A673 (cell line): ENCODE results near the gene DDX20. TPM values are rescaled to one million over a fixed set of nuclear protein-coding genes. Genes with fewer than 3 reads are reported as not detected.

Experiments used
- BruUV-seq: library from RNA; stranded (reverse); fragments of 400-500 nt; replicated peaks from 2 replicates; lab custom pipeline; 2021; lab: Mats Ljungman, UMichigan
- CTCF ChIA-PET: fragments of 300-600 bp; sonication (Branson Sonifier 250); formaldehyde crosslinking; loops from one replicate; lab custom pipeline; 2022; ENCODE audit warnings: antibody characterized with exemption; lab: Charles Lee
- POLR2A ChIA-PET: fragments of 300-600 bp; sonication (Branson Sonifier 250); formaldehyde crosslinking; loops from one replicate; lab custom pipeline; 2022; ENCODE audit warnings: antibody characterized with exemption; ENCODE audit not compliant: low non-redundant PET; lab: Charles Lee
- DNase-seq: peaks from one replicate; pipeline ENCODE4 v3.0.0-alpha.2; 2015; ENCODE audit warnings: low spot score
- H3K27ac ChIP-seq: fragments of 200-600 bp; sonication (generic); 2 replicates; pipeline ENCODE4 v1.5.1; 2016; ENCODE audit warnings: mixed run types, low read depth, mild to moderate bottlenecking, mixed read lengths, antibody characterized with exemption, low read length; ENCODE audit not compliant: poor library complexity, severe bottlenecking
- H3K27me3 ChIP-seq: fragments of 200-600 bp; sonication (generic); replicated peaks from 2 replicates; pipeline ENCODE4 v1.6.1; 2017; ENCODE audit warnings: mixed run types, low read depth, mild to moderate bottlenecking, mixed read lengths, antibody characterized with exemption, low read length; ENCODE audit not compliant: insufficient read depth, poor library complexity
- H3K36me3 ChIP-seq: fragments of 200-600 bp; sonication (generic); 2 replicates; pipeline ENCODE4 v1.6.1; 2016; ENCODE audit warnings: mixed run types, mild to moderate bottlenecking, mixed read lengths, antibody characterized with exemption, low read length; ENCODE audit not compliant: insufficient read depth, poor library complexity, severe bottlenecking
- H3K4me1 ChIP-seq: fragments of 200-600 bp; sonication (generic); 2 replicates; pipeline ENCODE4 v1.6.1; 2017; ENCODE audit warnings: mixed run types, mild to moderate bottlenecking, mixed read lengths, antibody characterized with exemption, low read length; ENCODE audit not compliant: insufficient read depth, poor library complexity, severe bottlenecking
- H3K4me3 ChIP-seq: fragments of 200-600 bp; sonication (generic); 2 replicates; pipeline ENCODE4 v1.5.1; 2016; ENCODE audit warnings: low read depth, mixed run types, mild to moderate bottlenecking, mixed read lengths, low read length; ENCODE audit not compliant: poor library complexity, severe bottlenecking
- H3K9me3 ChIP-seq: fragments of 200-600 bp; sonication (generic); 2 replicates; pipeline ENCODE4 v1.6.1; 2016; ENCODE audit warnings: mixed run types, low read depth, mild to moderate bottlenecking, mixed read lengths, antibody characterized with exemption, low read length; ENCODE audit not compliant: poor library complexity, severe bottlenecking
- EZH2 ChIP-seq: fragments of 200-600 bp; sonication (generic); IDR thresholded peaks from 2 replicates; pipeline ENCODE4 v1.6.1; 2017; ENCODE audit warnings: borderline replicate concordance, low read depth, mild to moderate bottlenecking, mixed read lengths, antibody characterized with exemption, low read length; ENCODE audit not compliant: poor library complexity, severe bottlenecking
- intact Hi-C: fragments of 100-400 bp; cut with micrococcal nuclease; formaldehyde crosslinking; loops from one replicate; pipeline ENCODE4 v1.10.0; 2022; ENCODE audit not compliant: unreplicated experiment
- total RNA-seq: library from RNA; stranded (reverse); gene quantifications from 2 replicates; pipeline ENCODE4 v1.2.3, GENCODE V29; 2021
- TF ChIP-seq, protein P1 (sequence below): fragments of 300-800, 200-600 bp; sonication (generic); conservative IDR thresholded peaks from 2 replicates; pipeline ENCODE4 v1.5.1; 2017; ENCODE audit warnings: low read depth, mild to moderate bottlenecking, antibody characterized with exemption, low read length, moderate library complexity, mixed read lengths

DDX20 gene
- total RNA-seq, 1 experiment from 2014 or later: 26.1 TPM

GRCh38 chr1:111762332-111762731 lies 6.6 kb downstream of the DDX20 start:
- Histone ChIP-seq H3K36me3 (peaks cover 89% of the 10 kb centered on the region), H3K27me3 (no peaks in the 10 kb centered on the region), H3K4me3 (no peak overlapping the region), H3K4me1 (no peaks in the 10 kb centered on the region), H3K27ac (no peak overlapping the region), H3K9me3 (no peaks in the 10 kb centered on the region)
- ChIA-PET POLR2A (no interaction called here), CTCF (no interaction called here)
- intact Hi-C loops: no loop called here
- TF ChIP-seq EZH2: no peak
- TF ChIP-seq, protein P1, sequence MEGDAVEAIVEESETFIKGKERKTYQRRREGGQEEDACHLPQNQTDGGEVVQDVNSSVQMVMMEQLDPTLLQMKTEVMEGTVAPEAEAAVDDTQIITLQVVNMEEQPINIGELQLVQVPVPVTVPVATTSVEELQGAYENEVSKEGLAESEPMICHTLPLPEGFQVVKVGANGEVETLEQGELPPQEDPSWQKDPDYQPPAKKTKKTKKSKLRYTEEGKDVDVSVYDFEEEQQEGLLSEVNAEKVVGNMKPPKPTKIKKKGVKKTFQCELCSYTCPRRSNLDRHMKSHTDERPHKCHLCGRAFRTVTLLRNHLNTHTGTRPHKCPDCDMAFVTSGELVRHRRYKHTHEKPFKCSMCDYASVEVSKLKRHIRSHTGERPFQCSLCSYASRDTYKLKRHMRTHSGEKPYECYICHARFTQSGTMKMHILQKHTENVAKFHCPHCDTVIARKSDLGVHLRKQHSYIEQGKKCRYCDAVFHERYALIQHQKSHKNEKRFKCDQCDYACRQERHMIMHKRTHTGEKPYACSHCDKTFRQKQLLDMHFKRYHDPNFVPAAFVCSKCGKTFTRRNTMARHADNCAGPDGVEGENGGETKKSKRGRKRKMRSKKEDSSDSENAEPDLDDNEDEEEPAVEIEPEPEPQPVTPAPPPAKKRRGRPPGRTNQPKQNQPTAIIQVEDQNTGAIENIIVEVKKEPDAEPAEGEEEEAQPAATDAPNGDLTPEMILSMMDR: no peak
- no TSS peak for BruUV-seq
- DNase-seq: no peak

GRCh38 chr1:111768023-111768422 lies 12.3 kb downstream of the DDX20 start:
- Histone ChIP-seq H3K9me3 (no peaks in the 10 kb centered on the region), H3K4me3 (no peak overlapping the region), H3K27ac (no peak overlapping the region), H3K36me3 (peaks cover 62% of the 10 kb centered on the region), H3K4me1 (no peaks in the 10 kb centered on the region), H3K27me3 (no peaks in the 10 kb centered on the region)
- TF ChIP-seq EZH2: no peak
- no peak for DNase-seq
- intact Hi-C loops: loop anchor here (2.0 kb wide), 2 partner anchors 53 to 259 kb away; no protein-coding TSS in a partner anchor
- ChIA-PET CTCF (interaction anchor here (0.7 kb wide), 1 partner anchor 13 kb away, joined by 3 read pairs; no protein-coding TSS in a partner anchor), POLR2A (interaction anchor here (0.6 kb wide), 1 partner anchor 599 kb away, joined by 3 read pairs; no protein-coding TSS in a partner anchor)
- BruUV-seq: no TSS peak

DNA sequence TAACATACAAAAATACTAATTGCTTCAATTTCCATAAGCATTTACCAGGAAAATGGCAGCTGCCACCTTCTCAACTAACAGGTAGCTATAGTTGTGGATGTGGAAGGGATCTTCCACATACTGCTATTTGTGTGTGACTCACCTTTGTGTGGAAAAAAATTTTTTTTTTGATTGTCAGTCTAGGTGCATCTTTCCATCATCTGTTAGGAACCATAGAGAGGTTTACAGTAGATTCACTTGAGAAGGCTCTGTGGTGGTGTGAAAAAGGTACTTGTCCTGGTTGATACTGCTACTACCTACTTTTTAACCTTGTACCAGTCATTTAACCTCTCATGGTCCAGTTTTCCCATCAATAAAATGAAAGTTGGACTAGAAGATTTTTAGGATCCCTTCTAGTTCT lies 12.9 kb downstream of the DDX20 start:
- Histone ChIP-seq H3K27me3 (no peaks in the 10 kb centered on the region), H3K9me3 (no peaks in the 10 kb centered on the region), H3K27ac (no peak overlapping the region), H3K36me3 (peaks cover 56% of the 10 kb centered on the region), H3K4me1 (no peaks in the 10 kb centered on the region), H3K4me3 (no peak overlapping the region)
- ChIA-PET CTCF (interaction anchor here (1.5 kb wide), 1 partner anchor 54 kb away, joined by 4 read pairs; no protein-coding TSS in a partner anchor), POLR2A (no interaction called here)
- BruUV-seq: no TSS peak
- DNase-seq: no peak
- no peak for TF ChIP-seq EZH2
- TF ChIP-seq, protein P1: no peak
- intact Hi-C loops: loop anchor here (2.0 kb wide), 2 partner anchors 54 to 260 kb away; no protein-coding TSS in a partner anchor
